ENCODE data around the gene SLX4IP. TPM values are rescaled to one million over a fixed set of nuclear protein-coding genes. Genes with fewer than 3 reads are reported as not detected.

SLX4IP gene
- polyA plus RNA-seq (2013, experiment 1 of 2): 1.6 TPM
- 1.6 TPM for polyA plus RNA-seq (2013, experiment 2 of 2)

- Histone ChIP-seq H2BK5ac (ENCODE audit: low read depth, low read length, poor library complexity, severe bottlenecking) (no peak within 1 kb of the TSS), H4K8ac (ENCODE audit: low read length) (peak within 1 kb of the TSS; percentile 94), H3K14ac (ENCODE audit: low read length in 2 of 2) (peak within 1 kb of the TSS in 1 of 2 experiments; percentile 69), H3K18ac (ENCODE audit: low read depth in 1 of 2, low read length in 2 of 2) (peak within 1 kb of the TSS; percentile 66 to 80), H2AFZ (ENCODE audit: low read depth, low read length) (peak within 1 kb of the TSS; percentile 76), H3K9me3 (ENCODE audit: control insufficient read depth, low read length) (no peaks in the 10 kb centered on the region), H3K36me3 (ENCODE audit: control insufficient read depth in 1 of 2, insufficient read depth in 2 of 2, low read depth in 1 of 2, low read length in 2 of 2) (no peaks in the 10 kb centered on the region), H3K4ac (ENCODE audit: low read depth in 1 of 2, low read length in 2 of 2) (peak within 1 kb of the TSS; percentile 67 to 91), H3K4me3 (ENCODE audit: insufficient read depth in 1 of 2, low read depth in 1 of 2, low read length in 2 of 2) (peak within 1 kb of the TSS; percentile 58 to 84), H2BK120ac (ENCODE audit: low read depth, low read length) (no peak within 1 kb of the TSS), H2AK5ac (ENCODE audit: low read length, severe bottlenecking) (no peak within 1 kb of the TSS), H3K4me1 (ENCODE audit: control insufficient read depth, insufficient read depth, low read depth, low read length) (peaks cover 6% of the 10 kb centered on the region), H3K23ac (ENCODE audit: low read length in 2 of 2) (no peak within 1 kb of the TSS), H3K27ac (ENCODE audit: low read length, poor library complexity, severe bottlenecking) (peak within 1 kb of the TSS; percentile 88), H3K4me2 (ENCODE audit: low read length, poor library complexity, severe bottlenecking) (peak within 1 kb of the TSS; percentile 69), H2BK15ac (ENCODE audit: low read depth, poor library complexity, severe bottlenecking) (no peak within 1 kb of the TSS), H3K79me1 (replicated peaks; ENCODE audit: low read length, poor library complexity, severe bottlenecking) (peaks cover 31% of the 10 kb centered on the region), H3K27me3 (ENCODE audit: control insufficient read depth in 1 of 2, insufficient read depth in 1 of 2, low read length in 2 of 2) (no peaks in the 10 kb centered on the region), H3K9ac (ENCODE audit: low read length) (peak within 1 kb of the TSS; percentile 99), H2BK12ac (ENCODE audit: low read length in 2 of 2) (no peak within 1 kb of the TSS), H4K91ac (ENCODE audit: low read length) (no peak within 1 kb of the TSS)
- under 1% methylated on average over 30 of the region's 32 CpGs for WGBS
- DNase-seq: peak; percentile 95
These were observed at the start of gene SLX4IP for GRCh38 chr20:10434832-10435812. SLX4IP (plus strand) TSS chr20:10435305; CDS start chr20:10458205, 22,900 bp downstream.

DNA sequence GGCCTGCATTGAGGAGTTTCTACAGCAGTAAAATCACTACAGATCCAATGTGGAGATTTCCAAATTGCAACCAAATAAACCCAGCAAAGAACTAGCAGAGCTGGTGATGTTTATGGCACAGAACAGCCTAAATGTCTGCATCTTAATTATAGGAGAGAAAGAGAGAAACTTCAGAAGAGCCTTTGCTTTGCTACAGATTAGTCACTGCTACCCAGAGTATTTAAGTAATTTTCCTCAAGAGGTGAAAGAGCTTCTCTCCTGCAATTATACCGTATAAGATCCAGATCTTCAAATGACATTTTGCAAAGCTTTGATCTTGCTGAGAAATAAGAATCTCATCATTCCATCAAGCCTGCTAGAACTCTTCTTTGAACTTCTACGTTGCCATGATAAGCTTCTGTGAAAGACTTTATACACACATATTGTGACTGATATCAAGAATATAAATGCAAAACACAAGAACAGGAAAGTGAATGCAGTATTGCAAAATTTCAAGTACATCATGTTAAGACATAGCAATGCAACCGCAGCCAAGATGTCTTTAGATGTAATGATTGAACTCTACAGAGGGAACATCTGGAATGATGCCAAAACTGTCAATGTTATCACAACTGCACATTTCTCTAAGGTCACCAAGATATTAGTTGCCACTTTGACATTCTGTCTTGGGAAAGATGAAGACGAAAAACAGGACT, 49.1 kb upstream of the SLX4IP start:
- Histone ChIP-seq H3K27me3 (ENCODE audit: control insufficient read depth in 1 of 2, insufficient read depth in 1 of 2, low read length in 2 of 2) (no peaks in the 10 kb centered on the region), H4K91ac (ENCODE audit: low read length) (no peak overlapping the region), H2AK5ac (ENCODE audit: low read length, severe bottlenecking) (no peak overlapping the region), H4K8ac (ENCODE audit: low read length) (no peak overlapping the region), H3K14ac (ENCODE audit: low read length in 2 of 2) (no peak overlapping the region), H3K79me1 (replicated peaks; ENCODE audit: low read length, poor library complexity, severe bottlenecking) (no peaks in the 10 kb centered on the region), H3K4ac (ENCODE audit: low read depth in 1 of 2, low read length in 2 of 2) (no peak overlapping the region), H3K9me3 (ENCODE audit: control insufficient read depth, low read length) (no peaks in the 10 kb centered on the region), H3K4me2 (ENCODE audit: low read length, poor library complexity, severe bottlenecking) (no peak overlapping the region), H3K4me3 (ENCODE audit: insufficient read depth in 1 of 2, low read depth in 1 of 2, low read length in 2 of 2) (no peak overlapping the region), H3K9ac (ENCODE audit: low read length) (no peak overlapping the region), H3K23ac (ENCODE audit: low read length in 2 of 2) (no peak overlapping the region), H2BK5ac (ENCODE audit: low read depth, low read length, poor library complexity, severe bottlenecking) (no peak overlapping the region), H2BK120ac (ENCODE audit: low read depth, low read length) (no peak overlapping the region), H3K36me3 (ENCODE audit: control insufficient read depth in 1 of 2, insufficient read depth in 2 of 2, low read depth in 1 of 2, low read length in 2 of 2) (no peaks in the 10 kb centered on the region), H2BK12ac (ENCODE audit: low read length in 2 of 2) (no peak overlapping the region), H3K4me1 (ENCODE audit: control insufficient read depth, insufficient read depth, low read depth, low read length) (peaks cover 2% of the 10 kb centered on the region), H2AFZ (ENCODE audit: low read depth, low read length) (no peak overlapping the region), H3K27ac (ENCODE audit: low read length, poor library complexity, severe bottlenecking) (no peak overlapping the region), H2BK15ac (ENCODE audit: low read depth, poor library complexity, severe bottlenecking) (no peak overlapping the region), H3K18ac (ENCODE audit: low read depth in 1 of 2, low read length in 2 of 2) (no peak overlapping the region)
- 81% methylated on average over 4 of the region's 4 CpGs for WGBS
- DNase-seq: peak; percentile 48

DNA sequence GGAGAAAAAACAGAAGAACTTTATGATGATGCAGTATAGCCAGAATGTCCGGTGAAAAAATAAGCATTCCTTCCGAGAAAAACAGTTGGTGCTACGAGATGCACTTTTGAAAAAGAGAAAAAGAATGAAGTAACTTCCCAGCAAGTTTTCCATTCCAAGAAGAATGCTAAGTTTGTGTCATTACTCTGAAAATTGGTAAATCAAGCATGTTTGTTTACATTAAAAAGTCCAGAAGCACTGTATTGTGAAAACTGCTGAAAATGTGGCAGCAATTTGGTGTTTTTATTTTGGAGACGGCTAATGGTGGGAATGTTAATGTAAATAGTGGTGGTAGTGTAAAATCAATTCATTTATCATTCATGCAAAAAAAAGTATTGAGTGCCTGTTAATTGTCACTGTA, 47.4 kb upstream of the SLX4IP start:
- H3K4me2 ChIP-seq (ENCODE audit: low read length, poor library complexity, severe bottlenecking): no peak overlapping the region
- H3K4me1 ChIP-seq (ENCODE audit: control insufficient read depth, insufficient read depth, low read depth, low read length): peaks cover 2% of the 10 kb centered on the region
- no peaks in the 10 kb centered on the region for H3K27me3 ChIP-seq (ENCODE audit: control insufficient read depth in 1 of 2, insufficient read depth in 1 of 2, low read length in 2 of 2)
- H3K36me3 ChIP-seq (ENCODE audit: control insufficient read depth in 1 of 2, insufficient read depth in 2 of 2, low read depth in 1 of 2, low read length in 2 of 2): no peaks in the 10 kb centered on the region
- H3K14ac ChIP-seq (ENCODE audit: low read length in 2 of 2): no peak overlapping the region
- no peak overlapping the region for H4K91ac ChIP-seq (ENCODE audit: low read length)
- no peak overlapping the region for H3K18ac ChIP-seq (ENCODE audit: low read depth in 1 of 2, low read length in 2 of 2)
- WGBS: 73% methylated on average over 3 of the region's 4 CpGs
- H3K9me3 ChIP-seq (ENCODE audit: control insufficient read depth, low read length): no peaks in the 10 kb centered on the region
- H2BK15ac ChIP-seq (ENCODE audit: low read depth, poor library complexity, severe bottlenecking): no peak overlapping the region
- DNase-seq: peak; percentile 58
- no peak overlapping the region for H3K4me3 ChIP-seq (ENCODE audit: insufficient read depth in 1 of 2, low read depth in 1 of 2, low read length in 2 of 2)
- no peak overlapping the region for H3K23ac ChIP-seq (ENCODE audit: low read length in 2 of 2)
- no peak overlapping the region for H2AFZ ChIP-seq (ENCODE audit: low read depth, low read length)
- H2BK5ac ChIP-seq (ENCODE audit: low read depth, low read length, poor library complexity, severe bottlenecking): no peak overlapping the region
- no peak overlapping the region for H4K8ac ChIP-seq (ENCODE audit: low read length)
- H2BK120ac ChIP-seq (ENCODE audit: low read depth, low read length): no peak overlapping the region
- H3K9ac ChIP-seq (ENCODE audit: low read length): no peak overlapping the region
- no peak overlapping the region for H3K4ac ChIP-seq (ENCODE audit: low read depth in 1 of 2, low read length in 2 of 2)
- no peak overlapping the region for H3K27ac ChIP-seq (ENCODE audit: low read length, poor library complexity, severe bottlenecking)
- H2AK5ac ChIP-seq (ENCODE audit: low read length, severe bottlenecking): no peak overlapping the region
- no peak overlapping the region for H2BK12ac ChIP-seq (ENCODE audit: low read length in 2 of 2)
- no peaks in the 10 kb centered on the region for H3K79me1 ChIP-seq (replicated peaks; ENCODE audit: low read length, poor library complexity, severe bottlenecking)

GRCh38 chr20:10388597-10388996, 46.5 kb upstream of the SLX4IP start:
- Histone ChIP-seq H3K18ac (ENCODE audit: low read depth in 1 of 2, low read length in 2 of 2) (peak overlapping the region in 1 of 2 experiments; percentile 48), H3K23ac (ENCODE audit: low read length in 2 of 2) (no peak overlapping the region), H3K27ac (ENCODE audit: low read length, poor library complexity, severe bottlenecking) (no peak overlapping the region), H2BK120ac (ENCODE audit: low read depth, low read length) (no peak overlapping the region), H3K4me3 (ENCODE audit: insufficient read depth in 1 of 2, low read depth in 1 of 2, low read length in 2 of 2) (no peak overlapping the region), H2BK12ac (ENCODE audit: low read length in 2 of 2) (peak overlapping the region in 1 of 2 experiments; percentile 54), H3K9me3 (ENCODE audit: control insufficient read depth, low read length) (no peaks in the 10 kb centered on the region), H3K79me1 (replicated peaks; ENCODE audit: low read length, poor library complexity, severe bottlenecking) (no peaks in the 10 kb centered on the region), H3K4me2 (ENCODE audit: low read length, poor library complexity, severe bottlenecking) (no peak overlapping the region), H3K9ac (ENCODE audit: low read length) (no peak overlapping the region), H3K14ac (ENCODE audit: low read length in 2 of 2) (no peak overlapping the region), H2BK15ac (ENCODE audit: low read depth, poor library complexity, severe bottlenecking) (no peak overlapping the region), H3K4me1 (ENCODE audit: control insufficient read depth, insufficient read depth, low read depth, low read length) (peaks cover 2% of the 10 kb centered on the region), H2BK5ac (ENCODE audit: low read depth, low read length, poor library complexity, severe bottlenecking) (no peak overlapping the region), H3K4ac (ENCODE audit: low read depth in 1 of 2, low read length in 2 of 2) (no peak overlapping the region), H4K91ac (ENCODE audit: low read length) (no peak overlapping the region), H2AK5ac (ENCODE audit: low read length, severe bottlenecking) (no peak overlapping the region), H4K8ac (ENCODE audit: low read length) (no peak overlapping the region), H3K36me3 (ENCODE audit: control insufficient read depth in 1 of 2, insufficient read depth in 2 of 2, low read depth in 1 of 2, low read length in 2 of 2) (no peaks in the 10 kb centered on the region), H3K27me3 (ENCODE audit: control insufficient read depth in 1 of 2, insufficient read depth in 1 of 2, low read length in 2 of 2) (no peaks in the 10 kb centered on the region), H2AFZ (ENCODE audit: low read depth, low read length) (no peak overlapping the region)
- peak; percentile 44 for DNase-seq
- 55% methylated on average over 4 of the region's 4 CpGs for WGBS
